ENCODE measurements around the gene MCF2. TPM values are rescaled to one million over a fixed set of nuclear protein-coding genes. Genes with fewer than 3 reads are reported as not detected.

The MCF2 gene
- total and polyA plus RNA-seq, 10 of the 15 experiments (the other 5 are each of a cell fraction or from before 2014, with no cell fraction given), result 0.07 to 3.3 (median 0.42) TPM

DNA sequence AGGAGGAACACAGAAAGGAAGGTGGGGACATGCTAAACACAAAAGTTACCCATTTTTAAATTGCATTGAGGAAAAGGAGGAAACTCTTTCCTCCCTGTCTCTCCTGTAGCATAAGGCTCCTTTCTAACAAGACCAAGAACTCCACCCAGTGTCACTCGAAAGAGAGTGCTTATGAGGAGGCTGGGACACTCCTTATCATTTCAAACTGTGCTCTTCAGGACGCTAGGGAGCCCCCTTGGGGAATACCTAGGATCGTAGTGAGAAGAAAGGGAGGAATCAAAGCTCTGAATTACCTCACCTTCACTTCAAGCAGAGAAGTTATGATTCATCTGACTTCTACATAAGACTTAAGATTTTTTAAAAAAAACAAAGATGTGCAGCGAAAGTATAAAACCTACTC lies 111.9 kb downstream of the MCF2 start (continued):
- TF ChIP-seq PAX5 (IDR thresholded peaks at IDR 0.05; ENCODE audit: borderline replicate concordance, low read depth, low read length), result no peak

- no peaks in the 10 kb centered on the region for H3K36me3 ChIP-seq (ENCODE audit: control insufficient read depth in 2 of 2, insufficient read depth in 2 of 2, low read length in 1 of 2)
- no peak overlapping the region for H2AFZ ChIP-seq (ENCODE audit: control insufficient read depth, low read depth, low read length)
- BruUV-seq (replicated peaks), result no TSS peak
- H4K20me1 ChIP-seq (ENCODE audit: control insufficient read depth, insufficient read depth), result no peaks in the 10 kb centered on the region
- POLR2A ChIA-PET, result no interaction called here
- H3K27me3 ChIP-seq (replicated peaks in 1 of 2; ENCODE audit: control insufficient read depth in 2 of 2, insufficient read depth in 2 of 2, low read length in 1 of 2), result no peaks in the 10 kb centered on the region
- ATAC-seq, result no peak
- no peak overlapping the region for H3K27ac ChIP-seq (ENCODE audit: control insufficient read depth, insufficient read depth)
- H3K4me2 ChIP-seq (ENCODE audit: control insufficient read depth, insufficient read depth), result no peak overlapping the region
- H3K4me3 ChIP-seq, result no peak overlapping the region
- 40% methylated on average over 5 of the region's 5 CpGs for WGBS (ENCODE audit: insufficient coverage, insufficient replicate concordance, low lambda C conversion rate, missing lambda C conversion rate)
- TF ChIP-seq ZNF384 (IDR thresholded peaks at IDR 0.05; ENCODE audit: borderline replicate concordance, low read depth, low read length) (no peak), DPF2 (IDR thresholded peaks at IDR 0.05) (no peak), GABPA (IDR thresholded peaks at IDR 0.05; ENCODE audit: low read depth) (no peak), IKZF1 (conservative IDR thresholded peaks at IDR 0.05) (no peak), HDAC6 (IDR thresholded peaks at IDR 0.05; ENCODE audit: unreplicated experiment) (no peak), CBX5 (IDR thresholded peaks at IDR 0.05; ENCODE audit: low read depth) (no peak), ASH2L (IDR thresholded peaks at IDR 0.05; ENCODE audit: borderline replicate concordance, low read depth) (no peak), KLF5 (IDR thresholded peaks at IDR 0.05; ENCODE audit: partially characterized antibody) (no peak), ZNF622 (IDR thresholded peaks at IDR 0.05) (no peak), EGR1 (IDR thresholded peaks at IDR 0.05; ENCODE audit: borderline replicate concordance in 1 of 2, low read depth in 2 of 2, low read length in 2 of 2) (no peak), TARDBP (IDR thresholded peaks at IDR 0.05; ENCODE audit: borderline replicate concordance) (no peak), ZBED1 (IDR thresholded peaks at IDR 0.05; ENCODE audit: borderline replicate concordance) (no peak), SUPT20H (IDR thresholded peaks at IDR 0.05; ENCODE audit: borderline replicate concordance, control insufficient read depth, low read depth, low read length) (no peak)
- TF ChIP-seq, protein P1, sequence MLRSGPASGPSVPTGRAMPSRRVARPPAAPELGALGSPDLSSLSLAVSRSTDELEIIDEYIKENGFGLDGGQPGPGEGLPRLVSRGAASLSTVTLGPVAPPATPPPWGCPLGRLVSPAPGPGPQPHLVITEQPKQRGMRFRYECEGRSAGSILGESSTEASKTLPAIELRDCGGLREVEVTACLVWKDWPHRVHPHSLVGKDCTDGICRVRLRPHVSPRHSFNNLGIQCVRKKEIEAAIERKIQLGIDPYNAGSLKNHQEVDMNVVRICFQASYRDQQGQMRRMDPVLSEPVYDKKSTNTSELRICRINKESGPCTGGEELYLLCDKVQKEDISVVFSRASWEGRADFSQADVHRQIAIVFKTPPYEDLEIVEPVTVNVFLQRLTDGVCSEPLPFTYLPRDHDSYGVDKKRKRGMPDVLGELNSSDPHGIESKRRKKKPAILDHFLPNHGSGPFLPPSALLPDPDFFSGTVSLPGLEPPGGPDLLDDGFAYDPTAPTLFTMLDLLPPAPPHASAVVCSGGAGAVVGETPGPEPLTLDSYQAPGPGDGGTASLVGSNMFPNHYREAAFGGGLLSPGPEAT (IDR thresholded peaks at IDR 0.05; ENCODE audit: low read depth), result no peak
- TF ChIP-seq, protein P2, sequence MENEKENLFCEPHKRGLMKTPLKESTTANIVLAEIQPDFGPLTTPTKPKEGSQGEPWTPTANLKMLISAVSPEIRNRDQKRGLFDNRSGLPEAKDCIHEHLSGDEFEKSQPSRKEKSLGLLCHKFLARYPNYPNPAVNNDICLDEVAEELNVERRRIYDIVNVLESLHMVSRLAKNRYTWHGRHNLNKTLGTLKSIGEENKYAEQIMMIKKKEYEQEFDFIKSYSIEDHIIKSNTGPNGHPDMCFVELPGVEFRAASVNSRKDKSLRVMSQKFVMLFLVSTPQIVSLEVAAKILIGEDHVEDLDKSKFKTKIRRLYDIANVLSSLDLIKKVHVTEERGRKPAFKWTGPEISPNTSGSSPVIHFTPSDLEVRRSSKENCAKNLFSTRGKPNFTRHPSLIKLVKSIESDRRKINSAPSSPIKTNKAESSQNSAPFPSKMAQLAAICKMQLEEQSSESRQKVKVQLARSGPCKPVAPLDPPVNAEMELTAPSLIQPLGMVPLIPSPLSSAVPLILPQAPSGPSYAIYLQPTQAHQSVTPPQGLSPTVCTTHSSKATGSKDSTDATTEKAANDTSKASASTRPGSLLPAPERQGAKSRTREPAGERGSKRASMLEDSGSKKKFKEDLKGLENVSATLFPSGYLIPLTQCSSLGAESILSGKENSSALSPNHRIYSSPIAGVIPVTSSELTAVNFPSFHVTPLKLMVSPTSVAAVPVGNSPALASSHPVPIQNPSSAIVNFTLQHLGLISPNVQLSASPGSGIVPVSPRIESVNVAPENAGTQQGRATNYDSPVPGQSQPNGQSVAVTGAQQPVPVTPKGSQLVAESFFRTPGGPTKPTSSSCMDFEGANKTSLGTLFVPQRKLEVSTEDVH (IDR thresholded peaks at IDR 0.05; ENCODE audit: low read depth, partially characterized antibody), result no peak
- TF ChIP-seq, protein P3, sequence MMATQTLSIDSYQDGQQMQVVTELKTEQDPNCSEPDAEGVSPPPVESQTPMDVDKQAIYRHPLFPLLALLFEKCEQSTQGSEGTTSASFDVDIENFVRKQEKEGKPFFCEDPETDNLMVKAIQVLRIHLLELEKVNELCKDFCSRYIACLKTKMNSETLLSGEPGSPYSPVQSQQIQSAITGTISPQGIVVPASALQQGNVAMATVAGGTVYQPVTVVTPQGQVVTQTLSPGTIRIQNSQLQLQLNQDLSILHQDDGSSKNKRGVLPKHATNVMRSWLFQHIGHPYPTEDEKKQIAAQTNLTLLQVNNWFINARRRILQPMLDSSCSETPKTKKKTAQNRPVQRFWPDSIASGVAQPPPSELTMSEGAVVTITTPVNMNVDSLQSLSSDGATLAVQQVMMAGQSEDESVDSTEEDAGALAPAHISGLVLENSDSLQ (IDR thresholded peaks at IDR 0.05), result no peak
- TF ChIP-seq, protein P4, sequence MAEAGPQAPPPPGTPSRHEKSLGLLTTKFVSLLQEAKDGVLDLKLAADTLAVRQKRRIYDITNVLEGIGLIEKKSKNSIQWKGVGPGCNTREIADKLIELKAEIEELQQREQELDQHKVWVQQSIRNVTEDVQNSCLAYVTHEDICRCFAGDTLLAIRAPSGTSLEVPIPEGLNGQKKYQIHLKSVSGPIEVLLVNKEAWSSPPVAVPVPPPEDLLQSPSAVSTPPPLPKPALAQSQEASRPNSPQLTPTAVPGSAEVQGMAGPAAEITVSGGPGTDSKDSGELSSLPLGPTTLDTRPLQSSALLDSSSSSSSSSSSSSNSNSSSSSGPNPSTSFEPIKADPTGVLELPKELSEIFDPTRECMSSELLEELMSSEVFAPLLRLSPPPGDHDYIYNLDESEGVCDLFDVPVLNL (IDR thresholded peaks at IDR 0.05; ENCODE audit: low read depth, low read length), result no peak
- no peaks in the 10 kb centered on the region for H3K9me3 ChIP-seq (replicated peaks; ENCODE audit: control insufficient read depth, insufficient read depth, low read length)
- SMC1A ChIA-PET (ENCODE audit: uncharacterized antibody, unreplicated experiment), result no interaction called here
- H3K4me1 ChIP-seq (ENCODE audit: control insufficient read depth, insufficient read depth, low read length), result no peaks in the 10 kb centered on the region
- intact Hi-C loops (cut with micrococcal nuclease; ENCODE audit: unreplicated experiment) (no loop called here), in situ Hi-C loops (cut with MboI) (no loop called here)
- FAIRE-seq, result no peak
- RAD21 ChIA-PET (ENCODE audit: unreplicated experiment), result no interaction called here
- no peaks in the 10 kb centered on the region for H3K79me2 ChIP-seq (ENCODE audit: control insufficient read depth, insufficient read depth, low read length)
- DNase-seq (ENCODE audit: low read depth, low spot score), result no peak
- H3K9ac ChIP-seq (ENCODE audit: control insufficient read depth, insufficient read depth, low read length), result no peak overlapping the region
- CTCF ChIA-PET, result no interaction called here
Observed at GRCh38 chrX:139585613-139586012, 122.4 kb downstream of the MCF2 start.
